Measurements from ENCODE around the gene ZNF91. TPM values are rescaled to one million over a fixed set of nuclear protein-coding genes. Genes with fewer than 3 reads are reported as not detected.

ZNF91 gene
- total and polyA plus RNA-seq, 9 of the 15 experiments (the other 6 are each of a cell fraction or from before 2014, with no cell fraction given) = 1.0 to 6.7 (median 3.2) TPM

DNA sequence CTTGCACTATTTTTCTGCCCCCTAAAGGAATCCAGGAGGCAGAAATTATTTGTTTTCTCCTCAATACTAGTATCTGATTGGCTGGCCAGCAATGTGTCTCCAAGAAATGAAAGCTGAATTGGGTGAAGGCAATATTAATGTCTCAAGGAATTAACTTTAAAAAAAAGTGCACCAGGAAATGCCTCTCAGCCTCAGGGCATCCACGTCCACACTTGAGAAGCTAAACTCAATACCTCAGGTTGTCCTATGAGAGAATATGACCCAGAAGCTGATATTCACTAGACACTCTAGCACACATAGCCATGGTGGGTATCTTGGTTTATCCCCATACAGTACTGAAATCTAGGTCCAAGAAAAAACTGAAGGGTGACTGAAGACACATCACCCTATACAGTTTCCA lies 2.1 kb downstream of the ZNF91 start:
- Histone ChIP-seq H3K9me3 (replicated peaks; ENCODE audit: control insufficient read depth, insufficient read depth, low read depth, low read length) (no peaks in the 10 kb centered on the region), H3K79me2 (ENCODE audit: control insufficient read depth, insufficient read depth, low read length) (peaks cover 3% of the 10 kb centered on the region; the same call in 1 of the 3 replicates), H2AFZ (ENCODE audit: low read depth, low read length) (no peak overlapping the region), H3K4me3 (no peak overlapping the region), H3K9ac (ENCODE audit: insufficient read depth in 1 of 2, low read depth in 2 of 2, low read length in 2 of 2) (no peak overlapping the region), H3K27me3 (ENCODE audit: control insufficient read depth in 2 of 2, insufficient read depth in 2 of 2, low read length in 2 of 2) (no peaks in the 10 kb centered on the region), H3K36me3 (ENCODE audit: control insufficient read depth, insufficient read depth, low read length) (no peaks in the 10 kb centered on the region), H3K4me2 (ENCODE audit: insufficient read depth, low read length) (no peak overlapping the region), H3K9me1 (ENCODE audit: control insufficient read depth, insufficient read depth, low read length) (no peaks in the 10 kb centered on the region), H4K20me1 (replicated peaks; ENCODE audit: control insufficient read depth, insufficient read depth, low read length) (no peaks in the 10 kb centered on the region), H3K27ac (ENCODE audit: extremely low read depth, low read depth, low read length) (no peak overlapping the region), H3K4me1 (replicated peaks in 1 of 2; ENCODE audit: control insufficient read depth in 2 of 2, insufficient read depth in 2 of 2, low read length in 2 of 2) (no peaks in the 10 kb centered on the region)
- FAIRE-seq = no peak
- POLR2A ChIA-PET = no interaction called here
- ATAC-seq = no peak
- in situ Hi-C loops (cut with MboI) (no loop called here), intact Hi-C loops (cut with micrococcal nuclease) (no loop called here)
- no peak for TF ChIP-seq FOS (IDR thresholded peaks at IDR 0.05; ENCODE audit: extremely low read depth, insufficient read length)
- no peak for TF ChIP-seq FOXJ2 (tag; IDR thresholded peaks at IDR 0.05)
- TF ChIP-seq FIP1L1 (IDR thresholded peaks at IDR 0.05; ENCODE audit: low read depth, low read length, poor library complexity, severe bottlenecking) = no peak
- no peak for TF ChIP-seq NFIX (CRISPR knock-in tag; IDR thresholded peaks at IDR 0.05; ENCODE audit: low read depth)
- TF ChIP-seq CHD1 (IDR thresholded peaks at IDR 0.05; ENCODE audit: low read length) = no peak
- TF ChIP-seq, protein P1, sequence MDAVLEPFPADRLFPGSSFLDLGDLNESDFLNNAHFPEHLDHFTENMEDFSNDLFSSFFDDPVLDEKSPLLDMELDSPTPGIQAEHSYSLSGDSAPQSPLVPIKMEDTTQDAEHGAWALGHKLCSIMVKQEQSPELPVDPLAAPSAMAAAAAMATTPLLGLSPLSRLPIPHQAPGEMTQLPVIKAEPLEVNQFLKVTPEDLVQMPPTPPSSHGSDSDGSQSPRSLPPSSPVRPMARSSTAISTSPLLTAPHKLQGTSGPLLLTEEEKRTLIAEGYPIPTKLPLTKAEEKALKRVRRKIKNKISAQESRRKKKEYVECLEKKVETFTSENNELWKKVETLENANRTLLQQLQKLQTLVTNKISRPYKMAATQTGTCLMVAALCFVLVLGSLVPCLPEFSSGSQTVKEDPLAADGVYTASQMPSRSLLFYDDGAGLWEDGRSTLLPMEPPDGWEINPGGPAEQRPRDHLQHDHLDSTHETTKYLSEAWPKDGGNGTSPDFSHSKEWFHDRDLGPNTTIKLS (IDR thresholded peaks at IDR 0.05; ENCODE audit: borderline replicate concordance, low read depth) = no peak
- TF ChIP-seq CTBP1 (IDR thresholded peaks at IDR 0.05; ENCODE audit: borderline replicate concordance) = no peak
- DNase-seq (ENCODE audit: extremely low read depth in 1 of 4, low spot score in 3 of 4) = no peak
- BruUV-seq (replicated peaks) = no TSS peak
- CTCF ChIA-PET (ENCODE audit: low intra/inter-chr PET ratio) = no interaction called here
- WGBS (ENCODE audit: insufficient coverage, low coverage, missing lambda C conversion rate) = 23% methylated on average over 1 of the region's 1 CpG

Data from K562 (cell line).